Prostate gland (tissue), 2 donors: ENCODE results near the gene LPIN3.

ENCODE experiments used
- CTCF ChIP-seq, 4 experiments: fragments of 200-600 bp in 2 of 4; fragments of 450-650 bp in 2 of 4; sonication (generic) in 2 of 4; IDR thresholded peaks; 1 replicate in 3 of 4; 2 replicates in 1 of 4; pipeline ENCODE4 v1.5.1; 2016 to 2019; ENCODE audit warnings: antibody characterized with exemption in 4 of 4, mild to moderate bottlenecking in 2 of 4, moderate library complexity in 2 of 4
- POLR2A ChIP-seq: fragments of 450-650 bp; IDR thresholded peaks from one replicate; pipeline ENCODE4 v1.6.1; 2016; ENCODE audit warnings: antibody characterized with exemption, mild to moderate bottlenecking
- POLR2AphosphoS5 ChIP-seq: sonication (generic); formaldehyde crosslinking; IDR thresholded peaks from one replicate; pipeline ENCODE4 v1.6.1; 2017; ENCODE audit warnings: antibody characterized with exemption

- no peak for TF ChIP-seq CTCF (IDR thresholded peaks at IDR 0.05)
- TF ChIP-seq POLR2A, result no peak
- TF ChIP-seq POLR2AphosphoS5, result peak; percentile 66
Measured at GRCh38 chr20:41344477-41344876, 3.9 kb downstream of the LPIN3 start.
